Middle frontal gyrus (tissue), 1 donor: ENCODE results near the gene PDZRN3.
"Not testable (repeated sequence)": the region's sequence is repeated elsewhere in the genome, so short reads cannot be mapped to it uniquely, and the experiment has no call there.

Source experiments
- DNase-seq: peaks from one replicate; pipeline ENCODE4 v3.0.0-alpha.2; 2015; ENCODE audit warnings: low spot score; ENCODE audit errors: extremely low spot score

Gene PDZRN3

DNA sequence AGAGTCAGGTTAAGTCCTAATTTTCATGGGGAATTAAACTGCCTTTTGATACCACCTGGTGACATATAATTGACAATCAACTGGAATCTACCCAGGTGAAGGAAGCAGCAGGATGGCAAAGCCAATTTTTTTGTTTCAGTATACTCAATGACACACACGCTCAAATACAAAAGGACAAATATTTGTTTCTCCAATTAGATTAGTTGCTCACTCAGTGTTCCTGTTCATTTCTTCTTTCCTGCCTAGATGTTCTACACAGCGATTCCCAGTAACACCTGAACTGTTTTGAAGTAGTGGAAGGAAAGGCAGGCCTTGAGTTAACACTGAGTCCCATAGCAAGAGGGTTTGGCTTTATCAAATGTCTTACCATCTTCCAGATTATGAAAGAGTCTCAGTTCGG, 157.5 kb downstream of the PDZRN3 start:
- DNase-seq: no peak

DNA sequence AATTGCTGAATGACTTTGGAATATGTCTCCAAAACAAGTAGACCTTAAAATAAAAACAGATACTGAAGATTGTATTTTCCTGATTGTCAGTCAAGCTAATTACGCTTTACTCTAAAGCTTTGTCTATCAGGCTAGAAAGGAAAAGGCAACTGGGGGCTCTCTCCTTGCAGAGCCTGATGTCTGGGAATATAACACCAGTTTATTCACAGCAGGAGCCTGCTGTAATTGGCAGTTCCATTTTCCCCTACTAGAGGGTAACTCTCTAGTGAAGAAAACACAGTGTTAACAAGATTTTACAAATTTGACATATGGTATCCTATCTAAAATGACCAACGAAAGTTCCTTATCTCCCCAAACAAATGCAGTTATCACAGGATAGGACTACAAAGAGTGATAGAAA, 158.8 kb downstream of the PDZRN3 start:
- no peak for DNase-seq

DNA sequence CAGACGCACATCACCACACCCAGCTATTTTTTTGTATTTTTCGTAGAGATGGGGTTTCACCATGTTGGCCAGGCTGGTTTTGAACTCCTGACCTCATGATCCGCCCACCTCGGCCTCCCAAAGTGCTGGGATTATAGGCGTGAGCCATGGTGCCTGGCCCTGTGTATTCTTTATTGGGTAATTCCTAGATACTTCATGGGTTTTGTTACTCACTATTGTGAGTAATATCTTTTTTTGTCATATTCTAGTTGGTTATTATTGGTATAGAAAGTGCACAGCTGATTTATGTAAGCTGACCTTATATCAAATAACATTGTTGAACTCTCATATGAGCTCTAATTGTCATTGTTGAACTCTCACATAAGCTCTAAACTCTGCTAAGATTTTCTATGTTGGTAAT, 160.6 kb downstream of the PDZRN3 start:
- not testable (repeated sequence) for DNase-seq

DNA sequence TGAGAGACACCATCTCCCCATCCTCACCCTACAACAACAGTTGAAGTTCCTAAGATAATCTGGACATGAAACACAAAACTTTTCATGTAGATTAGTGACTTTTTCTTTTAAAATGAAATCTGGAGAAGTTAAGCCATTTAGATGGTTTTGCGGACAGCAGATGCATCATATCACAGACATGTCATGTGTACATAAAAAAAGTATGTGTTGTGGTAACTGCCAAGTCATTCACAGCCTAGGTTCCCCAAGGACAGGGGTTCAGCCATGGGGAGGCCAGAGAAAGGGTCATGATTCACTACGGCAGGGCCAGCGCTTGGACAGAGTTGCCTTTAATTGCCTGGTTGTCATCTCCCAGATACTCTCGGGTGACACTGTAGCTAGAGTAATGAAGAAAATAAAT, 163.2 kb downstream of the PDZRN3 start:
- no peak for DNase-seq

DNA sequence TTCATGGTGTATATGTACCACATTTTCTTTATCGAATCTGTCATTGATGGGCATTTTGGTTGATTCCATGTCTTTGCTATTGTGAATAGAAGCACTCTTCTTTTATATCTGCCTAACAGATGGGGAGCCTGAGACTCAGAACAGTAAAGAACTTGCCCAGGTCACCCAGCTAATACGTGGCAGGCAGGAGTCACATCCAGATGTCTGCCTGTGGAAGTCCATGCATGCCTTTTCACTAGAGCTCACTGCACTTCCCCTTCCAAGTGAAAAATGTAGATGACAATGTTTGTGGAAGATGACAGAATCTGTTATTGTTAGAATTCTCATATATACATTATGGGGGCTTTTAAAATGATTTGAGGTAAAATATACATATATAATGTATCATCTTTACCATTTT, 165.0 kb downstream of the PDZRN3 start:
- DNase-seq: no peak

DNA sequence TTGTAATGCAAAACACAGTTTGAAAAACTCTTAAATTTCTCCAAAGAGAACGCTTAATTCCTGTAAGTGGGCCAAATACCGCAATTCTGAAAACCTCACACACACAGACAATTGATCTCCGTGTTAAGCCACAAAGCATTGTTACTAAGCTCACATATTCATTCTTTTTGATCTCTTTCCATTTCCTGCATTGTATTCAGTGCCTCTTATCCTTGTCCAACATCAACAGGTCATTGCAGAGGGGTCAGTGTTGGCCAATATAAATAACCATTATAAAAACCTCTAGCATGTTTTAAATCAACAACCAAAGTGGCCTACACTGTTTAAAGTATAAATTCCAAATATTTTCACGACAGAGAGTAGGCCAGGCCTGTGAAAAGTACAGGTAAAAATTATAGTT, 171.1 kb downstream of the PDZRN3 start:
- no peak for DNase-seq

DNA sequence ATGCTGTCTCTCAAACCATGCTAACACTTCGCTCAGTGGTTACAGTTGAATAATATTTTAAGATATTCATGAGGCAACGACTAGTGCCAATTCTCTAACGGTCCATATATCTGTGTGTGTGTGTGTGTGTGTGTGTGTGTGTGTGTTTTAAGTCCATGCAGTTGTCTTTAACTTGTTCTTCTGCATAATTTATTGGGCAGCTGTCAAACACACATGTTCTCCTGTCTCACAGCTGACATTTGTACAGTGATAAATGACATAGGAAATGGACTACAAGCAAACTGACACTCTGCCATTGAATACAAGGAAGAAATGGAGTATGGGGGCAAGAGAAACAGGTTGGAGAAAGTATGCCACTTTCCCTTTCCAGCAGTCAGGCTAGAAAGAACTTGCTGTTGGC, 172.0 kb downstream of the PDZRN3 start:
- DNase-seq: no peak

DNA sequence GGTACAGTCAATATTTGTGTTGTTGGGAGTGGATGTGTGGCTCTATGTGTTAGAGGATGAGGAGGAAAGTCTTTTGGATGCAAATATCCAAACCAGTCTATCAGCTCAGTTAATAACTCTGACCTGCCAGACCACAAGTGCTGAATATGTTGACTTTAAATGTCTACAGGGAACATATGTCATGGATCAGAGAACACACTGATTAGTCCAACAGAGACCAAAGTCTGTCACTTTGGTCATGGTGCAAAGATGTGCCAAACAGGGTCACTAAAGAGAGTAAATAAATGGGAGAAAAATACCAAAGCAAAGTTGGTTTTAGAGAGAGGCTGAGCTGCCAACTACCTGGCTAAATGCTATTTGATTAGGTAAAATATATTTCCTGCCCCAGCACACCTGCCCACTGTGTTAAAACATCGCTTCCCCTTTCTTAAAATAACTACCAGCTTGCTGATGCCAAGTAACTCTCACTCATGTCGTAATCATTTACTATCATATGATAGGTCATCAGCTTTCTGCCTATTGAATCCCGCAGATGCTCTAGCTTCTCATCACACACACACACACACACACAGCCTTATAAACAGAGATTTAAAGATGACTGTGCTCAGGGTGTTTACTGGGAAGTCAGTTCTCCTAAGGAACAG, 173.3 kb downstream of the PDZRN3 start:
- no peak for DNase-seq

DNA sequence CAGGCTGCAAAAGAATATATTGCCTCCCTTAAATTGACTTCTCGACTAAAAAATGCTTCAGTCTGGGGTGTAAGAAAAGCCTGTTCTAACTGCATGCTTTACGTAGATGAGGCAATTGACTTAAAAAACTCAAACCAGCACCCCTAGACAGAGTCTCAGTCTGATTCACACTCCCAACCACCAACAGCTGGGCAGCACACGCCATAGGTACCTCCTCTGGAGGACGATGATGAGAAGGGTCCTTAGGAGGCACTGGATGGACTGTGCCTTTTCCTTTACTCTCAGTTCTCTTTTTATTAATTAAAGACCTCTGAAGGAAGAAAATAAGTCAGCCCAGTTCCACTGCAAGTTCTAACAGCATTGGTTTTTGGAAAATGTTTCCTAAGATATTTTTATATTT, 175.0 kb downstream of the PDZRN3 start:
- no peak for DNase-seq

DNA sequence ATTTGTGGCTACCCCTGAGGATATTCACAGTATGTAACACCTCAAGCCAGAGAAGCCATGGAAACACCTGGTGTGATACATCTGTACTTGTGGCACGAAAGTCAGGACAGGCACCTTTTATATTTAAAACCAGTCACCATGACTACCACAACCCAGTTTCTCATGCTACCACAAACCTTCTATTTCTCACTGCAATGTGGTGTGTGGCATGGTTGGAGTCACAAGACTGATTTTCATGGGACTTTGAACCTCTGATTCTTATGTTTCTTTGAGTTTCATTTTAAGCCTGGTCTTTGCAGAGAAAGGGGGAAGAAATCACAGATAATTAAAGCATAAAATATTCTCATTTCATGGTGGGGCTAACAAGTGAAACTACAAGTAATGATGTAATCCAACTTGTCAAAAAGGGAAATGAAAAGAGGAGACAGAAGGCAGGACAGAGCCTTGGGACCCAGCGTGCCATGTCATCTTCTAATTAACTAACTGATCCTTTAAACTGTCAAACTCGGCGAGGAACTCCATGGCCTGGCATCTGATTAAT, 175.9 kb downstream of the PDZRN3 start:
- DNase-seq: no peak

DNA sequence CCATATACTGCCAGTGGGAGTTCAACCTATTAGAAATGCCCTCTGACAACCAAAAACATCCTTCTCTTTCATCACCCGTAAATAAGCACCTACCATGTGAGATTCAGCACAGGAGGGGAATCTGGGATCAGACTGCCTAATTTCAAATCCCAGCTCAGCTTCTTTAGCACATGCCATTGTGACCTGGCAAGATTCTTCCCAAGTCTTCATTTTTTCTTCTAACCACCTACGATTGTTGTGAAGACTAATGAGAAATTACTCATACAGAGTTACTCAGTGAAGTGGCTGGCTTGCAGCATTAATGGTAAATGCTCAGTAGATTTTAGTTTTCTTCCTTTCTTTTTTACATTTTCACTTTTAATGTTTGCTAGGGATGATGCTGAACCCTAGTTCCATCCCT, 176.7 kb downstream of the PDZRN3 start:
- DNase-seq: no peak

DNA sequence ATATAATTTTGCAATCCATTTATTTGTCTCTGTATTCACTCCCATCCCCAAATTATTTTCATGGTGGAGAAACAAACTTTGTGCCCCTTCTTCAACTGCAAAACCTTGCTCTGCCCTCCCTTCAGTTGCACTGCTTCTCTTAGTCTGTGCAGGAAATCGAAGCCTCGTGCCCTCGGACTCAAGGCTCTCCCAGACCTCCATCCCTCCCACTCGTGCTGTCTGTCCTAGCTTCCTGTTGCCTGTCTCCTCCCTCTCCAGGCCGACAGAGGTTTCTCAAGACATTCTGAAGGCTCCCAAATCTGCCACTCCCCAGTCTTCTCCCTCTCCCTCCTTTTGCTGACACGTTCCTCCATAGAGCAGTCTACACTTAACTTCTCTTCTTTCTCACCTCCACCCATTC, 177.6 kb downstream of the PDZRN3 start:
- no peak for DNase-seq

DNA sequence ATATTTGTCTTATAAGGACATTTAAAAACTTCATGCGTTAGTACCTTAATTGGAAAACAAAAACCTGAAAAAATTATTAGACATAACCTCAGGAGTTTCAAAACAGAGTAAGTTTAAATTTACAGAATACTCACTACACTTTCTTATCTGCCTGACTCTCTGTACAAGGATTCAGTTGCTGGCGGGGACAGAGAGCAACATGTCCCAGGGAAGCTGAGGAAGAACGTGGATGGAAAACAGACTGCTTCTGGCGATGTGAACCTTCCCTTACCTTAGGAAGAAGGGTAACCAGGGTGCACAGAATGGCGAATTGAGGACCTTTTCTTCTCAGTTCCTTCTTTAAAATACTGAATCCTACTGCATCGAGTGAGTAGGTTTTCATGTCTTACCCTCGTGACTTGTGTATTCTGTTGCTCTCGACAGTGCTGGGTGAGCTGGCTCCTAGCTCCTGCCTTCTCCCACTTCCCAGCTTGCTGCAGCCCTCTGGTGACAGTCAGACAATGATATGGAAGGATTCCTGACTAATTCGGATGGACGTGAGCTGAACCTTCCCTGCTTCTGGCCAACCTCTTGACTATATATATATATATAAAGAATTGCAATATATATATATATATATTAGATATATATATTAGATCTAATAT, 178.2 kb downstream of the PDZRN3 start:
- DNase-seq: no peak

DNA sequence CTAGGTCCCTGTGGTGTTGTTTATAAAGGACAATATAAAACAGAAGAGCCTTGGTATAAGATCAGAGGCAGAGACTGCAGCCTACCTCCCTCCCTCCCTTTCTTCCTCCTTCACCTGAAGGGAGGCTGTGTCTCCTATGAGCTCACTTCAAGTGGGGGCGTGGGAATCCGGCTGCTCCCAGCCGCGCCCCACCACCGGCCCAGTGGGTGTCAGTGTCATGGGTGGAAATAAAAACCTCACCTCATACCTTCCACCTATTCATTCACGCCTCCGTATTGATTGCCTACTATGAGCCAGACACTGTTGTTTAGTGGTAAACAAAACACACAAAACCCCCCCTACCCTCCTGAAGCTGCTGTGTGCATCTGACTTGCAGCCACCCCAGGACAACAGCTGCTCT, 181.9 kb downstream of the PDZRN3 start:
- DNase-seq: no peak

DNA sequence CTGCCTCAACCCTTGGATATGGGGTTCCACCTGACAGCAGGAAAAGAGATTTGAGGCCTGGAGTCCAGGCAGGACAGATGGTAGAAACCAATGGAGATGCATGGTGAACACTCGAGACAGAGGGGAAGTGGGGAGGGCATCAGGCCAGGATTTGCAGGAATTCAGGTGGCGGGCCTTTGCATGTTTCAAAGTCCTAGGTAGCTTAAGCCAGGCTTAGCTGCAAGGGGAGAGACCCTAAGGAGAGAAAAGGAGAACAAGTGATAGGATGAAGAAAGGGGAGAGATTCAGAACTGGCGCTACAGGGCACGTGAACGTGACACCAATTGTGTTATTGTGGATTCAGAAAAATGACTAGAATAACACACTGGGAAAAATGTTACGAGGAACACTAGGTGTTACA, 182.6 kb downstream of the PDZRN3 start:
- DNase-seq: no peak

DNA sequence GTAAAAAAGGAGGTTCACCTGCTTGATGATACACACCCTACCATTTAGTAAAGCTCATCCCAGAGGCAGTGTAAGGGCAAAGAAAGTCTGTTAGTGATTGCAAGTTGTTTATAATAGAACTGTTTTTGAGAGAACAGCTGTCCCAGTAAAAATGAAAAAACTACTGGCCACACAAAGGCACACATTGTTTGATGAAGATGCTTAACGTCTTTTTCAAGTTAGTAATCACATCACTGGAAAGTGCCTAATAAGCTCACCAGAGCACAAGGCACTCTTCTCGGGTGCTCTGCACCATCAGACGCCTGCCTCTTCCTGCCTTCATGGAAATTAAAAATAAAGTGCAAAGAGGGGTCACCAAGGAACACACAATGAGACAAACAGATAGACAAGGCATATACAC, 186.9 kb downstream of the PDZRN3 start:
- no peak for DNase-seq

DNA sequence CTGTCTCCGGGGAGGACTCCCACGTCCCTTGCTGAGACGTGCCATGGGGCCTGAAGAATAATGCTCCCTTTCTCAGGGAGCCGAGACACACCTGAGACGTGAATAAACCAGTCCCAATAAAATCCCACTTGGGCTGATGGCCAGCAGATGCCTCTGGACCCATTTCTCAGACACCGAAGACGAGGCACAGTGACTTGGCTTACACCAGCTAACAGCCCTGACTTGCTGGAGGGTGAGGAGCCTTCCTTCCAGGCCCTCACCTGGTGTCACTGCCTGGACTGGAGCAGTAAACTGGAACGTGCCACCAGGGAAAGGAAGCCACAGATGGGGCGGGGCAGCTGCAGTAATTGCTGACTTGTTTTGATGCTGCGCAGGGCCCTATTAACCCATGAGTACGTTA, 189.7 kb downstream of the PDZRN3 start:
- DNase-seq: no peak

DNA sequence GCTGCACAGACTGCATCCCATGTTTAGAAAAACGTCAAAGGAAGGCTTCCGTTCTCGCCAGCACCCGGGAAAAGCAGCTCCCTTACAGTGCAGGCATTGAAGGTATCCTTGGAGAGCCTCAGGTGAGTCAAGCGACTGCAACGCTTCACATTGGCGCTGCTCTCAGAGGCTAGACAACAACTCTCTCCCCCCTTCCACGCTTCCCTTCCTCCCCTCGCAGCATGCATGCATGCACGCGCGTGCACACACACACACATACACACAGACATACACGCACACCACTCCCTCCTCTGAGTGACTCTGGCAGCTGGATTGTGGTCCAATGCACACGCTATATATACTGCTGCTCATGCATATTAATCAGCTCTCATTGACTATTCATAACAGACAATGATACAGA, 191.1 kb downstream of the PDZRN3 start:
- DNase-seq: no peak

DNA sequence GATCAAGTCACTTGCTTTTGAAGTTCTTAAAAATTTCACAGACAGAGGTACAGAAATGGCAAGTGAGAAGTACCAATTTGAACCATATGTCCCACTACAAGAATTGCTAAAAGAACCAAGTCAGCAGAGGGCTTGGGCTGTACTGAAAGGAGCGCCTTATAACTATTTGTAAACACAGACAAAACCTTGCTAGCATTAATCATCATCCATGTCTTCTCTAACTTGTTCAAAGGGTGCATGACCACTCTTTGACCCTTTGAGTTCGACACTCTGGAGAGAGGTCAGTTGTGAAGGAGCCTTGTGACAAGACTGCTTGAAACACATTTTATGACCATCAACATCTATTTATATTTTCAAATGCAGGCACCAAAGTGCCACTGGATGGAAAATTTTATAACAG, 191.7 kb downstream of the PDZRN3 start:
- DNase-seq: no peak

DNA sequence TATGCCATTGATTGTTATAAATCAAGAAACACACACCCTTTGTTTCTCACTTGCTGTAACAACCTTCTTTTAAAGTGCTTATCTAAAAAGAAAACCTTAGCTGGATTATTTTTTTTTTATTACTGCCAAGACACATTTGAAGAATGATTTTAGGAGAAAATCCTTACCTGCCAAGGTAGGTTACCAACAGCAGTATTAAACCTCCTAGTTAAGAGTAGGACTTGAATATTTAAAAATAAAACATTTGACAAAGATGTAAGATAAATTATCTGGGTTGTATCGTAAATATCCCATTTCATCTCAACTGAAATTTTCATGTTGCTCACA, 192.1 kb downstream of the PDZRN3 start:
- DNase-seq: no peak

DNA sequence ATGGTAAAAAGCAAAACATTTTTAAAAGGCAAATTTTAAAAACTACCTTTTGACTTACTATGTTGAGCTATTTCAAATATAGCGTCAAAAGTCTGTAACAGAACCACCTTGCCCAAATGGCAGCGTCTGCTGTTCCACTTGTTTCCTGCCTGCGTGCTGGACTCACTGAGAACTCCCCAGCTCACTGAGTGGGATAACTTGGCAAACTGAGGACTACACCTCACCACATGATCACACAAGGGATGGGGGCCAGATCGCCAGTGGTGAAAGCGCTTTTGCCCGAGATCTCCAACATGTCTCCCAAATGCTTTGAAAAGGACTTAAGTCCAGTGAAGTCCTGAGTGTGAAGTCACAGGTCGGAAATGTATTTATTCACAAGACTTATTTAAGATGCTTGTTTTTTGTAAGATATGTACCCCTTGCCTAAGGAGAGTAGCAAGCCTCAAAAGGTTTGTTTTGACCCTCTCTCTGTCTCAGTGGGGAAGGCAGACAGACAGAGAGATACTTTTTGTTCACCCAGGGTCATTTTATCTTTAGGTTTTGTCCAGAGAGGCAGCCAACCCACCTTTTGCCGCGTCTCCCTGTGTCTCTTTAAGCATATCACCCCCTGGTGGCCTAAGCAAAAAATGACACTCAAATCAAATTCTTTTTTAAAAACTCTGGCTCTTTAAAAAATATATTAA, 192.6 kb downstream of the PDZRN3 start:
- no peak for DNase-seq

DNA sequence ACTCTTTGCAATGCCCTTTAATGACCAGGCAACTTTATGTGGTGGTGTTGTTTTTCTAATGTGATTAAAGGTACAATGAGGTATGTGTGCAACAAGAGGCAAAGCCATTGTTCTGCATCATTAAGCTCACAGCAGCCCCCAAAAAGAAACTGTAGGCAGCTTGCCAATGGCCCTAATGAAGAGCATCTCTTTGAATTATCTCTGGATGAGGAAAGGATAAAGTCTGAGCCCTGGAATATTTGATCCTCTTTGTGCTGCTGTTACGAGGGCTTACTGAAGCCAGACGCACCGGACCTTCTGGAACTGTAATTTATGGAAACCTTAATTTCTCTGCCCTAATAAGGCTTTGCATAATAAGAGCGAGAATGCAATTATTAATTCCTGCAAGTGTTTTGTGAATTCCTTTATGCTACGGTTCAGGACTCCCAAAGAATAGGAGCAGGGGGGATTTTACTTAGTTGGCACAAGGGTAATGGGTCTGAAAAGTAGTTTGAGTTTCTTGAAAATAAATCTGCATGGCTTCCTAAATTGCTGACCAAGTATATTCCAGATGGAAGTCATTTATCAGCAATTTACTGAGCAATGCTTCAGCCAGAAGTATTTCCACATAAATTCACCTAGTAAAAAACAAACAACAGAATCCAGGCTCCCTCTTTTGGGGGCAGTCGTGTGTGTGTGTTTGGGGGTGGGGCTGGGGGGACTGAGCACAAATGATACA, 193.4 kb downstream of the PDZRN3 start:
- DNase-seq: no peak
